ENCODE results near the gene ZNF544.

DNA sequence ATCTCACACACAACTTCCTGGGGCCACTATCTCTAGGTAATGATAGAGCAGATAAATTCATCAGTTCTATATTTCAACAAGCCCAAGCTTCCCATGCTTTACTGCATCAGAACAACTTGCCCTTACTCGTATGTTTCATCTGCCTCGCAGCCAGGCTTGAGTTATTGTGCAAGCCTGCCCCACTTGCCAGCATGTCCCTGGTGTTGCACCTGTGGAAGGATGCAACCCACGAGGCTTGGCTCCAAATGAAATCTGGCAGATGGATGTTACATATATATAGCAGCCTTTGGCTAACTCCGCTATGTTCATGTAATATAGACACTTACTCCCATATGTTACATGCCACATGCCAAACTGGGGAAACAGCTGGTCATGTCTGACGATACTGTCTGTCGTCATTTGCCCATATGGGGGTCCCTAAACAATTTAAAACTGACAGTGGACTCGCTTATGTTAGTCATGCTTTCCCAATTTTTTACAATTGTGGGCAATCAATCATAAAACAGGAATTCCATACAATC lies 82.7 kb downstream of the ZNF544 start:
- TF ChIP-seq, protein P1, sequence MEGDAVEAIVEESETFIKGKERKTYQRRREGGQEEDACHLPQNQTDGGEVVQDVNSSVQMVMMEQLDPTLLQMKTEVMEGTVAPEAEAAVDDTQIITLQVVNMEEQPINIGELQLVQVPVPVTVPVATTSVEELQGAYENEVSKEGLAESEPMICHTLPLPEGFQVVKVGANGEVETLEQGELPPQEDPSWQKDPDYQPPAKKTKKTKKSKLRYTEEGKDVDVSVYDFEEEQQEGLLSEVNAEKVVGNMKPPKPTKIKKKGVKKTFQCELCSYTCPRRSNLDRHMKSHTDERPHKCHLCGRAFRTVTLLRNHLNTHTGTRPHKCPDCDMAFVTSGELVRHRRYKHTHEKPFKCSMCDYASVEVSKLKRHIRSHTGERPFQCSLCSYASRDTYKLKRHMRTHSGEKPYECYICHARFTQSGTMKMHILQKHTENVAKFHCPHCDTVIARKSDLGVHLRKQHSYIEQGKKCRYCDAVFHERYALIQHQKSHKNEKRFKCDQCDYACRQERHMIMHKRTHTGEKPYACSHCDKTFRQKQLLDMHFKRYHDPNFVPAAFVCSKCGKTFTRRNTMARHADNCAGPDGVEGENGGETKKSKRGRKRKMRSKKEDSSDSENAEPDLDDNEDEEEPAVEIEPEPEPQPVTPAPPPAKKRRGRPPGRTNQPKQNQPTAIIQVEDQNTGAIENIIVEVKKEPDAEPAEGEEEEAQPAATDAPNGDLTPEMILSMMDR (conservative IDR thresholded peaks at IDR 0.05), result no peak
- no peak for TF ChIP-seq EZH2 (IDR thresholded peaks at IDR 0.05; ENCODE audit: low read depth)
